ENCODE measurements around the gene MRPL42.
"Not testable (repeated sequence)": the region's sequence is repeated elsewhere in the genome, so short reads cannot be mapped to it uniquely, and the experiment has no call there.

The MRPL42 gene

GRCh38 chr12:93484315-93484981 lies 17.1 kb downstream of the MRPL42 start:
- in situ Hi-C loops (cut with MboI; ENCODE audit: low pct_unique_long_range_greater_than_20kb, low sequenced_read_pairs), result no loop called here
- no peak for DNase-seq

DNA sequence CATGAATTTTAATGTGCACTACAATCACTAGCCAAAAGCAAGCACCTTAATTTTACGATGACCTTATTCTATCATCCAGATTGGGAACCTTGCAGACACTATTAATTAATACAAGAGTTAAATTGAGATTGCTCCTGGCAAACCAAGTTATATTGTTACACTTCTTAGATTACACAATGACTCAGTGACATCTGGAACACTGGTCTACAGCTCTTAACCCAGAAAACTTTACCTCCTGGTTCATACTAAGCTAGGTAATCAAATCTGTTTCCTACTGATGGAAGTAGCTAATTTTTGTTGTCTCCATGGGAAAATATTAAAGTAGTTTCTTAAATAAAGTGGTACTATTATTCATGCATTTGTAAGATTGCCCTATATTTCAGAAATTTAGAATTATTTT lies 25.5 kb downstream of the MRPL42 start:
- in situ Hi-C loops (cut with MboI; ENCODE audit: low pct_unique_long_range_greater_than_20kb, low sequenced_read_pairs); DNase-seq: not testable (repeated sequence)

- no peak for DNase-seq
- in situ Hi-C loops (cut with MboI; ENCODE audit: low pct_unique_long_range_greater_than_20kb, low sequenced_read_pairs), result no loop called here
These were observed 26.8 kb downstream of the MRPL42 start for GRCh38 chr12:93494096-93494495.

- in situ Hi-C loops (cut with MboI; ENCODE audit: low pct_unique_long_range_greater_than_20kb, low sequenced_read_pairs), result no loop called here
- no peak for DNase-seq
These were observed 30.1 kb downstream of the MRPL42 start for GRCh38 chr12:93497456-93497855.

DNA sequence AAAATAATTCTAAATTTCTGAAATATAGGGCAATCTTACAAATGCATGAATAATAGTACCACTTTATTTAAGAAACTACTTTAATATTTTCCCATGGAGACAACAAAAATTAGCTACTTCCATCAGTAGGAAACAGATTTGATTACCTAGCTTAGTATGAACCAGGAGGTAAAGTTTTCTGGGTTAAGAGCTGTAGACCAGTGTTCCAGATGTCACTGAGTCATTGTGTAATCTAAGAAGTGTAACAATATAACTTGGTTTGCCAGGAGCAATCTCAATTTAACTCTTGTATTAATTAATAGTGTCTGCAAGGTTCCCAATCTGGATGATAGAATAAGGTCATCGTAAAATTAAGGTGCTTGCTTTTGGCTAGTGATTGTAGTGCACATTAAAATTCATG lies 31.5 kb downstream of the MRPL42 start:
- in situ Hi-C loops (cut with MboI; ENCODE audit: low pct_unique_long_range_greater_than_20kb, low sequenced_read_pairs); DNase-seq: not testable (repeated sequence)

GRCh38 chr12:93500201-93500600 lies 32.9 kb downstream of the MRPL42 start:
- in situ Hi-C loops (cut with MboI; ENCODE audit: low pct_unique_long_range_greater_than_20kb, low sequenced_read_pairs), result loop anchor here (25.0 kb wide), 2 partner anchors 487 to 612 kb away; no protein-coding TSS in a partner anchor
- DNase-seq, result no peak

DNA sequence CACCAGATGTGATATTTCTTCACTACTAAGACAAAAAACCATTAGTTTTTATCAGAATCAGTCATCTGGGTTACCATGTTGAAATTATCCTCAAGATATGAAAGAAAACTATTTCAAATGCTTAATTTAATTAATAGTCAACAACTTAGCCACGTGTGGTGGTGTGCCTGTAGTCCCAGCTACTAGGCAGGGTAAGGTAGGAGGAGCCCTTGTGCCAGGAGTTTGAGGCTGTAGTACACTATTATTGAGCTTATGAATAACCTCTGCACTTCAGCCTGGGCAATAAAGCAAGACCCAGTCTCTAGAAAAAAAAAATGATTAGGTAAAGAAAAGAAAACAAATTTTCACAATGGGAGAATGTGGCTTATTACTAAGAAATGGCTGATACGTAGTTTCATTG lies 33.4 kb downstream of the MRPL42 start:
- DNase-seq, result no peak
- in situ Hi-C loops (cut with MboI; ENCODE audit: low pct_unique_long_range_greater_than_20kb, low sequenced_read_pairs), result loop anchor here (25.0 kb wide), 2 partner anchors 487 to 612 kb away; no protein-coding TSS in a partner anchor

- in situ Hi-C loops (cut with MboI; ENCODE audit: low pct_unique_long_range_greater_than_20kb, low sequenced_read_pairs), result loop anchor here (25.0 kb wide), 2 partner anchors 484 to 609 kb away; no protein-coding TSS in a partner anchor
- DNase-seq, result peak; percentile 58
These were observed 35.7 kb downstream of the MRPL42 start for GRCh38 chr12:93502802-93503623.

GRCh38 chr12:93507165-93507564 lies 39.9 kb downstream of the MRPL42 start:
- DNase-seq, result no peak
- in situ Hi-C loops (cut with MboI; ENCODE audit: low pct_unique_long_range_greater_than_20kb, low sequenced_read_pairs), result loop anchor here (25.0 kb wide), 2 partner anchors 480 to 605 kb away; no protein-coding TSS in a partner anchor

GRCh38 chr12:93509506-93509905 lies 42.2 kb downstream of the MRPL42 start:
- no peak for DNase-seq
- in situ Hi-C loops (cut with MboI; ENCODE audit: low pct_unique_long_range_greater_than_20kb, low sequenced_read_pairs), result loop anchor here (25.0 kb wide), 2 partner anchors 478 to 603 kb away; no protein-coding TSS in a partner anchor

DNA sequence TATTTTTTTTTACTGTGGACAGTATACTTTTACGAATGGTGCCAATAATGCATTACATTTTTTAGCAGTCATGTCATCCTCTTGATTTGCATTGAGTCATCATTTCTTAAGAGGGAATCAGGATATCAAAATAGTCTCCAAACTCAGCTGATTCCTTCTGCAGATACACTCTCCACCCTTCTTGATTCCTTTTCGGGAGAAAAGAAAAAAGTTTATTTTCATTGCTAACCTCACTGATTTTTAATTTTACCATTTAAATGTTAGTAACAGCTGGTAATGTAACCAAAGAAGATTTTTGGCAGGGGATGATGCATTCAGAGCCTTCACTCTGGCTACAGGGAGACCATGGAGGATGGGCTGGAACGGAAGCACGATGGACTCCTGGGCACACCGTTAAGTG lies 47.5 kb downstream of the MRPL42 start:
- in situ Hi-C loops (cut with MboI; ENCODE audit: low pct_unique_long_range_greater_than_20kb, low sequenced_read_pairs), result loop anchor here (25.0 kb wide), 2 partner anchors 472 to 597 kb away; no protein-coding TSS in a partner anchor
- DNase-seq, result no peak

DNA sequence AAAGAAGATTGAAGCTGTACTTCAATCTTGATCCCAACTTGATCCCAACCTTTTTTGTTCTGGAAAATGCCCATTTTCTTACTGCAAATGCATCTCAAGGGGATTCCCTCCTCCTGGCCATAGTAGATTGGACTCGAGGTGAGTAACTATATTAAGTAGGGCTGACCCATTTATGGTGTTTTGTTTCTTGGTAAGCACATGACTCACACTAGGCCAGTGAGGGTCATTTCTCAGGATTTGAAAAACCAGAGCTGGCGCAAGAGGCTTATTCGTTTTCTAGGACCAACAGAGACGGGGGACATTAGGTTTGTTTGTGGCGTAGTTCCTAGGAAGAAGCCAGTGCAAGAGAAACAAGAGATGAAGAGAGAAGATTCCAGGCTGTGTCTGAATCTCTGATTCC lies 51.4 kb downstream of the MRPL42 start:
- in situ Hi-C loops (cut with MboI; ENCODE audit: low pct_unique_long_range_greater_than_20kb, low sequenced_read_pairs), result loop anchor here (25.0 kb wide), 2 partner anchors 469 to 594 kb away; no protein-coding TSS in a partner anchor
- no peak for DNase-seq

DNA sequence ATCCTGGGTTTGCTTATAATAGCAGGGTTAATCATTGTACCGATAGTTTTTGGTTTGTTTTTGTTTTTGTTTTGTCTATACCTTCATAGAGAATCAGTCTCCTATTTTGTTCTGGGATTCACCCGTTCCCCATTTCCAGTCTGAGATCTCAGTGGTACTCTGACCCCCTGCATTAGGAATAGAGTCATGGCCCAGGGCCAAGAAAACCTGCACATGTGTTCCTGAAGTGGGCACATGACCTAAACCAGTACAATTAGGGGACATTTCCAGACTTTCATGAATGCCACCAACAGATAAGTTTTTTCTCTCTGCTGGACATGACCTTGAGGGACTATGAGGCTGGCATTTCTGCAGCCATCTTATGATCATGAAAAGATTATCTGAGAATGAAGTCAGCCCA lies 52.5 kb downstream of the MRPL42 start:
- in situ Hi-C loops (cut with MboI; ENCODE audit: low pct_unique_long_range_greater_than_20kb, low sequenced_read_pairs), result loop anchor here (25.0 kb wide), 2 partner anchors 467 to 592 kb away; no protein-coding TSS in a partner anchor
- no peak for DNase-seq

DNA sequence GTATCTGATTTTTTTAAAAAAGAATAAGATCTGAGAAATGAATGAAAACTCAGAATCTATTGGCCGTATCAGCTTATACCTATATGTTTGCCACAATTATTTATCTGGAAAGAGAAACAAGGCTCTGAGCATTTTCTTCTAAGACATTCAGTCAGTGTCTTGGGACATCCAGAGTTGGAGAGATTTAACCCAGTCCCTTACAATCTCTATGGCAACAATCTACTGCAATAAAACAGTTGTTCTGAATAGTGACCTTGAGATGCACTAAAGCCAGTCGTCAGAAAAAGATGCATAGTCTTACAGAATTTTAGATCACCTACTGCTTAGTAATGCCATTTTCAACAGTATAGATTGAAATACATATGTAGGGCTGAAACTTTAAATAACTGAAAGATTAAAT lies 53.1 kb downstream of the MRPL42 start:
- no peak for DNase-seq
- in situ Hi-C loops (cut with MboI; ENCODE audit: low pct_unique_long_range_greater_than_20kb, low sequenced_read_pairs), result loop anchor here (25.0 kb wide), 2 partner anchors 467 to 592 kb away; no protein-coding TSS in a partner anchor

DNA sequence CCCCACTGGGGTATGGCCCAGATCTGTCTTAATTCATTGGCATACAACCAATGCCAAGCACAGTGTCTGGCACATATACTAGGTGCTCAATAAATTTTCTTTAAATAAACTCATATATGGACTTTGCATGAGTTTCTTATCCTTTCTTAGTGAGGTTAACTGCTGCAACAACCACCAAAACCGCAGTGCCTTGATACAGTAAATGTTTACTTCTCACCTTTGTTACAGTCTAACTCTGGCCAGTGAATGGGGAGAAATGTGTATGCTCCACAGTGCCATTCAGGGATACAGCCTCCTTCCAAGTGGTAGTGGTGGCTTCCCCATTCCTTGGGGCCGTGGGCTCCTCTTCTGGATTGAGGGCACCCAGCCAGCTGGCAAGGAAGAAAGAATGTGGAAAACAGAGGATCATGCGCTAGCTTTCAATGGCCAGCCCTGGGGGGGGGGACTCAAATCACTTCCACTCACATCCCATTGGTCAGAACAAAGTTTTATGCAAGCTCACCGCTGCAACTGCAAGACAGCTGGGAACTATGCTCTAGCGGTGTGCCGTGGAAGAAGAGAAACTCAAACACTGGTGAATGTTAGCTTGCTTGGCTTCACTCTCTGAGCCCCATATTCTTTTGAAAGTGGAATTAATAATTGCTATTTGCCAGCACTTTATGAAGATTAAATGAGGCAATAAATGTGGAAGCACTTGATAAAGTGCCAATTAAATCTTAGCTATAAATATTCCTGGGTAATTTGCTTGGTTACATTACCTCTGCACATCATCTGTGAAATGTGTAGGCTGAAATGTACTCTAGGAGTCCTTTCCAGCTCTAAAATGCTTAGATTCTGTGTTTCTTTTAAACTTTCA lies 54.1 kb downstream of the MRPL42 start:
- in situ Hi-C loops (cut with MboI; ENCODE audit: low pct_unique_long_range_greater_than_20kb, low sequenced_read_pairs), result loop anchor here (25.0 kb wide), 2 partner anchors 466 to 591 kb away; no protein-coding TSS in a partner anchor
- no peak for DNase-seq

DNA sequence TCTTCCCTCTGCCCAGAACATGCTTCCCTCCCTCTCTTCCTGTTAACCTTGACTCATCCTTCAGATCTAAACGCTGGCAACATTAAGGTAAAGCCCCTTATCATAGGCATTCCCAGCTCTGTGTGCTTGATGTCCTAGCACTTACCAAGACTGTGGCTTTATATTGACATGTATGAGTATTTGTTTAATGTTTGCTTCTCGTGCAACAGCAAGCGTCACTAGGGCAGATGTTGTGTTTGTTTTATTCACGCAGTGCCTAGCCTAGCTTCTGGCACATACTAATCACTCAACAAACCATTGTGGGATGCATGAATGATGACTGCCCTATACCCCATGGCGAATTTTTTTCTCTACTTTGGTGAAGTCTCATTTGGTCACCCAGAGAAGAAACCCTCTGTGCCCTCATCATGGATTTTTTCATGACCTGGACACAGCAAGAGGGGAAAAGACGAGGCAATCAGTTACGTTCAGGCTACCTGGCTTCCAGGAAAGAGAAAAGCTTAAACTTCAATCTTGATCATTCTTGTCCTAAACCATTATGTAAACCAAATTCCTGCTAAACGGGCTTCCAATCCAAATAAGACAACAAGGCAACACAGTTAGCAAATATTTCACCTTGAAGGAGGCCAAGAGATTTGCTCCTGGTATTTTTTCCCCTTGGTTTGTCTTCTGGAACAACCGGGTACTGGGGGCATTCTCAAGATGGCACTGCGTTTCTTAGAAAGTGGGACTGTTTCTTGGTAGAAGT lies 57.2 kb downstream of the MRPL42 start:
- in situ Hi-C loops (cut with MboI; ENCODE audit: low pct_unique_long_range_greater_than_20kb, low sequenced_read_pairs), result loop anchor here (25.0 kb wide), 2 partner anchors 463 to 588 kb away; no protein-coding TSS in a partner anchor
- DNase-seq, result no peak

DNA sequence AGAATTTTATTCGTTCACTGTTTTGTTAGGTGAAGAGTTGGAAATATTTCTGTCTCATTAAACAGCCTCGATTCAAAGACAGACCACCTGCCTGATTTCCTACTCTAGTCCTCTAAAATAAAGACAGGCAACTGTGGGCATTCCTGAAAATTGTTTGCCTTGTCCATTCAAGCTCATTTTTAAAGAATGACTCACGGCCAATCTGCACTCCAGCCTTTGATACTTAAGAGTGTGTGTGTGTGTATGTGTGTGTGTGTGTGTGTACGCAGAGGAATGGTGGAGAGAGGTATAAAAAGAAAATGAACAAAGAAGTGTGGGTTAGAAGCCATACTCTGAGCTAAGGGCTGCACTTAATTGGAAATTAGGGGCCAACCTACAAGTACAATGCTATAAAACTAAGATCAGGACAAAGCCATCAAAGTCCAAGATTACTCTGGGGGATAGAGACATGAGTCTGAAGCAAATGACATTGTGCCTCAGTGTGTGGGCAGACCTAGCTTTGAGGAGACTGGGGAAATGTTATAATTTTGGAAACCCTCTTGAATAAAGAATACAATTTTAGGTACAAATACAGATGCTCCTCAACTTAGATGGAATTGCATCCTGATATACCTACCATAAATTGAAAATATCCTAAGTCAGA lies 59.6 kb downstream of the MRPL42 start:
- no peak for DNase-seq
- in situ Hi-C loops (cut with MboI; ENCODE audit: low pct_unique_long_range_greater_than_20kb, low sequenced_read_pairs), result no loop called here

DNA sequence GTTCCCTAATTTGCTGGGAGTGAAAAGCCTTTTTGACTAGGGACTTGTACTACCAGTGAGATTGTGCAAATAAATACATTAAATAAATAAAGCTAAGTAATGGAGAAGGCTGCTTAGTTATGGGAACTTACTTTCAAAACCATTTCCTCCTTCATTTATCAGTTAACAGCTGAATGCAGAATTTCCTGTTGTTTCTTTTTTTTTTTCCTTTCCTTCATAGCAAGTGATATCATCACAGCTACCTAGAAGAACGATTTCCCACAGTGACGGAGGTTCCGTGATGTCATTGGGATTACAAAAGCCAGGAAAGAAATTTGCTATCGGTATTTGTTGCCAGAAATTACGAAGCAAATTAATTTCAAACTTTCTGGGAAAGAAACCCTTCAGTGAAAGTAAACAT lies 63.0 kb downstream of the MRPL42 start:
- DNase-seq, result peak; percentile 48

More for the DNA sequence above, 63.0 kb downstream of the MRPL42 start:
- in situ Hi-C loops (cut with MboI; ENCODE audit: low pct_unique_long_range_greater_than_20kb, low sequenced_read_pairs), result no loop called here

All from KBM-7 (cell line).